Limb (tissue), 2 donors: ENCODE data around the gene FOCAD.

Experiments used
- DNase-seq, 2 donors: peaks; one replicate each; pipeline ENCODE4 v3.0.0-alpha.2; 2016; ENCODE audit errors: extremely low spot score in 2 of 2

FOCAD gene

DNA sequence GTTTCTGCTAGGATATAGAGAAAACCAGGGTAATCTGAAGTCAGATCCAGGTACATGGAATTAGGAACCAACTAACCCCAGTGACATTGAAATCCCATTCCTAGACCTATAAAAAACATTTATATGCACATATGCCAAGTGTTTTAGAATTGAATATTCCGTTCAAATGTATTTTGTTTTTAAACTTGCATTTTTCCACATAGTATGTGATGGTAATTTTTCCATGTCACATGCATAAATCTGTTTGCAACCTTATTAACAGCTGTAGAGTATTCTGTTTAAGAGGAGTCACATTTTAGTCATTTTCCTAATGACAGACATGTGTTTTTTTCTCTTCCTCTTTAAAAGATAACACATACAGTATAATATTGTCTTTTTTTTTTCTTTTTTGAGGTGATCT lies 50.2 kb downstream of the FOCAD start:
- DNase-seq, result no peak

DNA sequence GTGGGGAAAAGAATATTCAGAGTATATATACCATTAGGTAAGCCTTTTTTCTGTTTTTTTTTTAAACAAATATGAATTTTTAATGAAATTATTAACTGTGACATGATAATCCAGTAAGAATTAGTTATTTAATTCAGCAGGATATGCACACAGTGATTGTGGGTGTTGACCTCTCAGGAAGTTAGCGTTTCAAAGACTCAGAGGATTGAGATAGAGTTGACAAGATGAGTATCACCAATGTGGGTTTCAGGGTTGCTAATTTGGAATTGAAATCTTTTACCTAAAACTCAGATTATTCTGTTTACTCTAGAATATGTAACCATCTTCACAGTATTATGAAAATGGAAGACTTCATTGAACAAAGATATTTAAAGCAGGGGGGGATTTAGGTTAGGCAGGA lies 56.2 kb downstream of the FOCAD start:
- no peak for DNase-seq

DNA sequence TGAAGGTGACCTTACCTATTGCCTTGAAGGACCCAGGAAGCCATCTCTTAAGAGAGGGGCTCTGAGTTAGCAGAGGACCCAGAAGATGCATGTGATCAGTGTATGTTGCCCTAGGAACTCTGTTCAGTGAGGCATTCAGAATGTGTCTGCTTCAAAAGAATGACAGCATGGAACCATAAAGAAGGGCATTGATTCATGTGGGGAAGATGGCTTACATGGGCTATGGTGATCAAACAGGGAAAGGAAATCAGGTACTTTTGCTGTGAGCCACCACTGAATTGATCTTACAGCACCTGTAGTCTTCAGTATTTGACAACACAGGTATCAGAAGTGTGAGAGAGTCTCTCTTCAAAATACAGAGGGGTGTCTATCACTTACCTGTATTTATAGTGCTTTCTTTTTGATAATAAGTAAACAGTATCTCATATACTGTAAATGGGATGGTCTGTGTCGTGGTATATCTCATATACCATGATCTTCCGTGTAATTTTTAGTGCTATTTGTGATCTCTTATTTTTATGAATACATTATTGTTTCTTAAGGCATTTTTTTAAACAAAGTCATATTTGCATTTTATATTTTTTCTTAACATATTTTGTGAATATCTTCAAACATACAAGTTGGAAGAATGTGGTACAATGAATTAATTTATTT lies 57.0 kb downstream of the FOCAD start:
- no peak for DNase-seq

DNA sequence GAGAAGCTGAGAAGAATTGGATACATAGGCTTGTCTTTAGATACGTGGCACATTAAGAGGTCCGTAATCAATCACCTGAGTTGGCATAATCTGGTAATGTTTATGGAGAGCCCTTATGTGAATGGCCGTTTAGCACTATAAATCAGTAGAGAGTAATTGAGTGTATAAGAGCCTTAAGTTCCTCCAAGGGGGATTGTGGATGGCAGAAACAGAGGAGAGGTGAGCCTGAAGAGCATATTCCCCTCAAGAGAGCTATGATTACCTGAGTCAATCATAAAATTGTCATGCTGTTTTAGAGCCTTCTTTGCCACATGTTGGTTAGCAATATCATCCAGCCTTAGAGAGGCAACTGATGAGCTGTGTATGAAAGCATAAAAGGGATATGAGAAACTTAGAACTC lies 58.8 kb downstream of the FOCAD start:
- no peak for DNase-seq

DNA sequence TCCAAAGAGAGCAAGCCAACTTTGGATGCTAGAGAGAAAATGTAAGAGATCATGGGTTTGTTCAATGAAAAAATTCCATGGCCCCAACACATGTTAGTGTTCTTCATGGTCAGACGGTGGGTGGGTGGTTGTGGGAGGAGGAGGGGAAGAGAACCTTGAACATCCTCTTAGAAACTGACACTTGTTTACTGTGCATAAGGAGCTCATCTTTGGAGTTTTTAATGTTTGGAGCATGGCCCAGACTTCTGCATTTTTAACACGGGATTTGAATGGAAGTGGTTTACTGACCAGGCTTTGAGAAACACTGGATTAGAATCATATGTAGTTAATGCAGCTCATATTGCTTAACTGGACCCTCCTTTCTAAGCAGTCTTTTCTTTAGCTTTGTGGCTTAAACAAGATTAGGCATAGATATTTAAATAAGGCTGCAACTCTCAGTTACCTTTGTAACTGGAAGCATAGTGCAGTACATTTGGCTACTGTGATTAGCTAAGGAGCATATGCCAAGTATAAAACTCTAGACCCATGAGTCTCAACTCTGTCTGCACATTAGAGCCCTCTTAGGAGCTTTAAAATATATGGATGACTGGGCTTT lies 60.1 kb downstream of the FOCAD start:
- no peak for DNase-seq

DNA sequence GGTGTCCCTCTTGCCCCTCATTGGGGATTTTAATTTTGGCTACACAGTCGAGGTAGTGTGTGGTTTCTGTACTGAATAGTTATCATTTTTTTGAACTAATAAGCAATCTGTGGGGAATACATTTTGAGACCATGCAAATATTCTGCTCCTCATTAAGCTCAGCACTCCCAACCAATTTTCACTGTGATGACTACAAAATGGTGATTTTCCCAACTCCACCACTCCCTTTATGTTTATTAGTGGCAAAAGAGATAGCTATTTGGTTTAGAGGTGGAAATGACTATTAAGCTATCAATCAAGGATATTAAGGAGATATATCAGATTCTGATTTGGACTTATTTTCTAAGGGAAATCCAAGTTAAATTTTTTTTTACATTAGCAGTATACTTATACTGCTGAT lies 62.9 kb downstream of the FOCAD start:
- DNase-seq, result no peak

DNA sequence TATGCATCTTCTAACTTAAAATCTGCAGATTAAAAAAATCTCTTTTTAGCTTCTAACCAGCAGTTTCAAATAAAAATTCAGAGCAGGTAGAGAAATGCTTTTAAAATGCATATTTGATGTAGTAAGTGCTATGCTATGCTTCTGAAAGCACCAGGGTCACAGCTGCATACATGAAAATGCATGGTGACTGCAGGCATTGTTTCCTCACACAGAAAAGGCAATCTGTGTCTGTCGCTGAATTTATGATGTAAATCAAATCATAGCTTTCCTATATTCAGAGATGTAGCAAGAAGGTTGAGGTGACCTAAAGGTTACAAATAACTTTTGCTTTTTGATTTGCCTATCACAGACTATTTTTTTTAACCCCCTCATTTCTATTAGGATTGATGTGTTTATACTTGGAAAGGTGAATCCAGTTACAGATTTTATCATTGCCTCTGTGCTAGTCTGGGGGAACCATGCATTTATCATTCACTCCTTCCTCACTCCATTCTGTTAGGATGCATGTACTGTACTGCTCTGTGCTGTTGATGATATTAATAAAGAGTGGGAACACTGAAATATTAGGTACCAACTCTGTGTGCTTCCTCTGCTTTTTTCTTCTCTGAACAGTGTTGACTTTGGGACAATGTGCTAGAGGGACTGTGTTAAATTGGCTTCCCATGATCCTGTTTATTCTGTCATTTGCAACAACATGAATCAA lies 65.6 kb downstream of the FOCAD start:
- DNase-seq, result no peak

DNA sequence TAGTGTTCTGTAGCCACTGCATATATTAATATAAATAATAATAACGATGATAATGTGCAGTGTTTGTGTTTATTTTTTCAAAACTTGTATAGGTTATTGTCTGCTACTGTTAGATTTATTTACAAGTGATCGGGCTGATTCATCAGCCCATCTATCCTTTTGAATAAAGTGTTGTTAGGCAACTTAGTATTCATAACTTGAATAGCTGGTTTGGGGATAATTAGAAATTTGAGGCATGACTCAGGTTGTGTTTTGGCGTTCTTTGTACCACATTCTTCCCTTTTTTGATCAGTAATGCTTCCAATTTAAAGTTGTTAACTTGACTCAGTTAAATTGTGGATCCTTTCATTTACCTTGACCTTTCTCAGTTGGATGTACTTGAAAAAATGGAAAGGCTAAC lies 69.7 kb downstream of the FOCAD start:
- DNase-seq, result no peak

DNA sequence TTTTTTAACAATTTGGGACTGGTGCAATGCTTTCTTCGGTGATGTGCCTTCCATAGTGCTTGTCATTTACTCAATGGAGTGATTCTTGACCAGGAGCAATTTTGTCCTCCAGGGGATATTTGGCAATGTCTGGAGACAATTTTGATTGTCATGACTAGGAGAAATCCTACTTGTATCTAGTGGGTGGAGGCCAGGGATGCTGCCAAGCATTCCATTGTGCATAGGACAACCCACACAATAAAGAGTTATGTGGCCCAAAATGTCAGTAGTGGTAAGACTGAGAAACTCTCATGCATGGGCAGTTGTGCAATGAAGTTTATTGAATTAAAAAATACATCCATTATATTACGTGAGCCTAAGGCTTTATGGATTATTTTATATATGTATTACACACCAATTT lies 70.5 kb downstream of the FOCAD start:
- DNase-seq, result no peak

DNA sequence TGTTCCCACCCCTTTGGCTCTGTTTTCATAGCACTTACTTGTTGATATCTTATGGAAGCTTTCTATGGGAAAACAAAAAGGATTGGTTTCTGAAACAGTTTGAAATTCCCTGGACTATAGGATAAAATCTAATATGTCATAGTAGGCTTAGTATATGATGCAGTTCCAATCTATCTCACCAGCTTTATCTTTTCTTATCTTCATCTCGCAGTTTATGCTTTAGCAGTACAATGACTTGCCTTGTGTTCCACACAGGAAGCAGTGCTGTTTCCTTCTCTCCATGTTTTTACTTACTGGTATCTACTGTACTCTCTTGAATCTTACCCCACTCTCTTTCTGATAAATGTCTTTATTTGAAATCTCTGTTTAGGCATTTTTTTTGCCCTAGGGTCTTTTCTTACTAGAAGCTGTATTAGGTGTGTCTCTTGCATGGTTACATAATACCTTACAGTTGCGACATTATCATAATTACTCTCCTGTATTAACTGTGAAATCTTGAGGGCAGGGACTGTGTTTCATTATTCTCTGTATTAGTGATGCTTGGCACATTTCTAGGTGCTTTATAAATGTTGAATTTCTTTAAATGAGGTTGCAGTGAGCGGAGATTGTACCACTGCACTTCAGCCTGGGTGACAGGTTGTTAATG lies 76.3 kb downstream of the FOCAD start:
- DNase-seq, result no peak

DNA sequence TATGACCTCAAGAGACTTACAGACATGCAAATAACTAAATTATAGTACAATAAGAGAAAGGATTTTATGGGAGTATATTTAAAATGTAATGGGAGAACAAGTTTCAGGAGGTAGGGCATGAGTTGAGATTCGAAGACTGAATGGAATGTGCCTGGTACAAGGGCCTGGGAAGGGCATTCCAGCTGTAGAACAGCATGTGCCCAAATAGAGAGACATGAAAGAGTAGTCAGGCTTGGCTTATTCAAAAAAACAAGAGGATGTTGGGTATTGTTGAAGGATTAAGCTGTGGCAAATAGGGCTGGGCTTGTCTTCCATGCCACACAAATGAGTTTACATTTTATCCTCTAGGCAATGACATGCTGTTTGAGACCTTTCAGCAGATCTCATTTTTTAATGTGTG lies 86.9 kb downstream of the FOCAD start:
- no peak for DNase-seq

DNA sequence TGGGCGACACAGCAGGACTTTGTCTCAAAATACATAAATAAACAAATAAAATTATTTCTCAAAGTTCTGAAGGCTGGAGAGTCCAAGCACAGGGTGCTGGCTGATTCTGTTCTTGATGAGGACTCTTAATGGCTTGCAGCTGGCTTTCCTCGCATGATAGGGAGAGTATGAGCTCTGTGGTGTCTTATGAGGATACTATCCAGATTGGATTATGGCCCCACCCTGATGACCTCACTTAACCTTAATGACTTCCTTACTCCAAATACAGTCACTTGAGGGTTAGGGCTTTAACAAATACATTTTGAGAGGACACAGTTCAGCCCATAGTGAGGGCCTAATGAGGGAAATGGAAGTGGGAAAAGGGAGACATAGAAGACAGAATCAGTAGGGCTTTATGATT lies 87.7 kb downstream of the FOCAD start:
- DNase-seq, result no peak

DNA sequence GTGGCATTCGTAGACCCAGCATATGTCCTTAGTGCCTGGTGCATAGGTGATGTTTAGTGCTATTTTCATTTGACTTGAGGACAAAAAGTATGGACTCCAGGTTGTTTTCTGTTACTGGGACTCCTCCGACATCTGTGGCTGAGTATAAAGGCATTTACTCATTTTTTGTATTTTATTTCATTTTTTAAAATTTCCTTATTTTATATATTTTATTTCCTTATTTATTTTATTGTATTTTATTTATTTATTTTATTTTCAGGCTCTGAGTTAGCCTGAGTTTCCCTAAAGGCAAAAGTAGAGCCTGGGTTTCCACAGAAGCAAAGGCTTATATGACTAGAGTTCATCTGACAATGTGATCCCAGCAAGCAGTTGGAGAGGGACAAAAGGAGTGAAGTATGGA lies 91.6 kb downstream of the FOCAD start:
- DNase-seq, result no peak

DNA sequence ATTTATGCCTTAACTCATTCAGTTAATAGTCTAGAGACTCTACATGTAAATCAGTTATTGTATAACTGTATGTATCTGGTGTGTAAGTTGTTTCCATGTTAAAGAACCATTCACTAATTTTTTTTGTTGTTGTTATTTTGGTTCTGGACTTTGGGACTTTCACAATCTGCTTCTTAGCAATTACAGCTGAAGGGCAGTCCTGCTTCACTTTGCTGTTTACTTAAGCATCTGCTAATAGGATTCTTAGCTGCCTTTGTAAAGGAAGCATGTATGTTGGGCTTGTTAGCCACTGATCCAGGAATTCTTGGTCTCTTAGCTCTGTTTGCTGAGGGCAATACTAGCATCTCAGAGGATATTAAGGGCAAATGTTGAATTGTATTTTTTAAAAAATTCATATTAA lies 97.0 kb downstream of the FOCAD start:
- DNase-seq, result no peak

DNA sequence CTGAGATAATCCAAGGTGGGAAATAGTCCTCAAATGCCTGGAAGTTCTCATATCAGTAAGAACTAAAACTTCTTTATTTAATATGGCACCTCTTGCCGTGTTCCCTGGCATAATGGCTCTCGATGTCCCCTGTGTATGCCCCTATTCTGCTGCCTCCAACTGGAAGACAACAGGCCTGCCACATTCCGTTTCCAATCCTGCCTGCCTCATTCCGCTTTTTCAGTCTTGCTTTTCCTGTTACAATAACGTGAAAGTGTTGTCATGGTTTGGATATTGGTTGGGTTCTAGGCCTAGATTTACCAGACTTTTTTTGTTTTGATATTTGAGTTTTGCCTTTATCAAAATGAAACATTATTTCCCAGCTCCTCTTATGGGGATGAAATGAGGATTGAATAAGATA lies 98.2 kb downstream of the FOCAD start:
- no peak for DNase-seq

DNA sequence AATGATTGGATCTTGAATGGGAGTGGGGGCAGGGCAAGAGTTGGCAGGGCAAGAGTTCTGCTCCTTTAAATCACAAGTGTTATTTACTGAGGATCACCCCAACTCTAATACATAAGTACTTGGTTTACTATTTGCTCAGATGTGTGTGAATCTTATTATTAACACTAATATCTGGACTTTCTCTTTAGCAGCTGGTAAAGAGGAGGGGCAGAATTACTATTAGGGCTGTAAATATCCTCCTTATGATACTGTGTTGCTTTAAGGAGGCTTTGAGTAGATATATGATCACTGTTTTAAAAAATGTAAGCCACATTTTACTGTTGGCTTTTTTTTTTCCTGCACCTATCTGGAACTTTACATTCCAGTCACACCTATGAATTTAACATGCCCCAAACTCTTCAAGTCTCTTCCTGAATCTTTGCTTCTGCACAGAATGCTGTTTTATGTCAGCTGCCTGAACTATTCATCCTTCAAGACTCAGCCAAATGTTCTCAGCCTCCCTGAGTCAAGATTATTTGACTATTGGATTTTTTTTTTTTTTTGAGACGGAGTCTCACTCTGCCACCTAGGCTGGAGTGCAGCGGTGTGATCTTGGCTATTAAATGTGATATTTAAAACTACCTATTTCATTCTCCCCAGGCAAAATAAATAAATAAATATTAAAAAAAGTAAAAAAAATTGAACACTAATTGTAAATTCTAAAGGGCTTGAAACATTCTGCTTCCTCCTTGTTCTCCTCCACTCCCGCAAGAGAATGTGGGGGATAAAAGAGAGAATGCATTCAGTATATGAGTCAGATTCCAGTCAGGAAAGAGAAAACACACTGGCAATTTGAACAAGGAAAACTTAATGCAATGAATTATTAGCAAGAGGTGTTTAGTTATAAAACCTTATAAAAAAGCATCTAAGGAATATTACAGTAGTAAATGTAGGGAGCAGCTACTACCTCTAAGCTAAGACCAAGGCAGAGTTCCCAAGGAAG lies 99.3 kb downstream of the FOCAD start:
- no peak for DNase-seq

DNA sequence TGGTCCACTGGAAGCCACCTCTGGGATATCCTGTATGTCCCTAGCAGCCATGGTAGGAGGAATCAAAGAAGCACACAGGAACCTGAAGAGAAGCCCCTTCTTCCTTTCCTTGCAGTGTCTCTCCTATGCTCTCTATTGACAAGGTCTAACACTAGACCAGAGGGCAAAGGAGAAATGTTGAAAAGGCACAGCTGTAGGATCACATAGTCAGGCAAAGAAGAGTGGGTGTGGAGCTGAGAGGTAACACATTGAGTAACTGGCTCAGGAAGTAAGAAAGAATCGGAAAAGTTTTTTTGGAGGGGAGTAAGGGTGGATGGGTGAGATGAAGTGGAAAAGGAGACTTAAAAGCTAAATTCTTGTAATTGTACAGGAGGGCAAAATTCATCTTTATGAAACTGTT lies 100.1 kb downstream of the FOCAD start:
- no peak for DNase-seq

DNA sequence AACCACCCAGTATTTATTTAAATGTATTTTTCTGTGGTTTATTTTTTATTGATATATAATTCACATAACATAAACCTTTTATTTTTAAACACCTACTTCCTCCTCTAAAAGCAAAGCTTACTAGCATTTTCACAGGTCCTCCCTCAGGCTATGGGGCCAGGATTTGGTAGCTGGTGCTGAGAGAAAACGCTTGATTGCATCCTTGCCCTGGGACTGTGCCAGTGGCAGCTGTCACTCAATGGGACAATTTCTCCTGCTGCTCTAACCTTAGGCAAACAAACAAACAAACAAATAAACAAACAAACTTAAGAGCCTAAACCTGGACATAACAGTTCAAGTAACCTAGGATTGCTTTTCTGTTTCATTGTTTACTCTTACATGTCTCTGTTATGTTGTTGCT lies 102.7 kb downstream of the FOCAD start:
- DNase-seq, result peak in 1 of 2 donors; percentile 27

DNA sequence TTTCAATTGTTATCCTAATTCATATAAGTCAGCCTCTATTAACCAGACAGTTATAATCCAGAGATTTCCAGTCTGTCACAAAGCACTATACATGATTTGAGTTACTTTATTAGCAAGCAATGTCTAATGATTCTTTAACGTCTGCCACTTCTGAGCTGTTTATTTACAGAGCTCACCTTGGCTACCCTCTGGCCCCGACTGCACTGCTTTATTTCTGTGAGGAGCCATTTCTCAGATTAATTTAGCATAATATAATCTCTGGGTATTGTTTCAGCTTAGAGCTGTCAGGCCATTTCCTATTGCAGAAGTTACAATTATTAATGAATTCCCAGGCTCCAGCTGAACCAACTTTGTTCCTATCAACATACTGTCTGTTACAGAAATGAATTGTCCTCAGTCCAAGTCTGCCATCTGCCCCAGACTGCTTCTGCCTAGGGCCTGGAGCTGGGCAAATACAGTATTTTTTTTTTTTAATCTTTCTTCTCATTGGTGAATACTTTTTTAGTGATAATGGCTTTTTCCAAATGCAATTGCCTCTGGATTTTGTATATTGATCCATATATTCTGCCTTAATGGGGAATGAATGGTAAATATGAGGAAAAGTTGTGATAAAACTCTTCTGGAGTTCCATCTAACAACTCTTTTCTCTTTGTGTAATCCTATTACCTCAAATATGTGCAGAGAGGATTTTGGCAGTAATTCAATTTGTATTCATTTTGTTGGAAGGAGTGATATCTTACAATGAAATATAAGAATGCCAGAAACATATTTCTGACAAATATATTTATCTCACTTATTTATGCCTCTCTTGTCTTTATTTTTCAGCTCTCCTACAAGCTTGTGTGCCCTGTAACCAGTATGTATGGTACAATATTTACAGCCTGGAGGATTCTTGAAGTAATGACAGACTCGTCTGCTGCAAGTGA lies 104.7 kb downstream of the FOCAD start:
- no peak for DNase-seq

DNA sequence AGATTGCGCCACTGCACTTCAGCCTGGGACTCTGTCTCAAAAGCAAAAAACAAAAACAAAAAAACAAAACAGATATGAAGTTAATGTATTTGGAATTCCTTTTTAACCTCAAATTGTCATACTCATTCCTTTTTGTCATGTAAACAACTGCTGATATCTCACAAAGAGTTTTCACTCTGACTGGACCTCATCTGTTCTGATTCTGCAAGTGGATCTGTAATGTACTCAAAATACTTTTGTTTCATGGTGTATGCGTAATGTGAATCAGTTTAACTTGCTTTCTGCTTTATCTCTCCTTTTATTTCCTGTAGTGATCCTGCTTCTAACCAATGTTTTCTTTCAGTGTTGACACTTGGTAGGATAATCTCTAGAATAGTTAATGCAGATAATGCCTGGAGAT lies 106.7 kb downstream of the FOCAD start:
- no peak for DNase-seq
